ENCODE data around the gene SRBD1.

SRBD1 gene

GRCh38 chr2:45631319-45631718 lies 20.3 kb upstream of the SRBD1 start:
- Histone ChIP-seq H3K27ac (ENCODE audit: low read depth, low read length) (no peak overlapping the region), H3K4me1 (ENCODE audit: control insufficient read depth, insufficient read depth, low read length) (peaks cover 6% of the 10 kb centered on the region; the same call in 1 of the 2 replicates), H3K27me3 (ENCODE audit: control insufficient read depth, insufficient read depth, low read length) (no peaks in the 10 kb centered on the region), H3K36me3 (ENCODE audit: control insufficient read depth, insufficient read depth, low read length) (no peaks in the 10 kb centered on the region), H3K9me3 (ENCODE audit: control insufficient read depth, insufficient read depth, low read depth, low read length) (no peaks in the 10 kb centered on the region), H3K9ac (ENCODE audit: low read length) (no peak overlapping the region), H3K4me3 (ENCODE audit: low read depth, low read length) (no peak overlapping the region)

DNA sequence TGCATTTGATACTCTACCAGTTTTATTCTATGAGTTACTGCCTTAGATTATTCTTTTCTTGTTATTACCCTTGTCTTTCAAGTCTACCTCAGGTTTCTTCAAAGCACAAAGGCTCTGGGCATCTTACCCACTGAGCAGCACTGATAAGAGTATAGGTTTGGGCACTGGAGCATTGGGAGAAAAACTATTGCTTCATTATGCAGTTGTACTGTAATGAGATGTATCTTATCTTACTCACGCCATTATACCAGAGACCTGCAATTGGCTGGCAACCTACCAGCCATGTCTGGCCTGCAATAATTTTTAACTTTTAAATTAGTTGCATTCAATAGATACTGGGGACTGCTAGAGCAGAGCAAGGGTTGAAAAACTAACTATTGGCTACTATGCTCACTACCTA lies 18.9 kb upstream of the SRBD1 start:
- no peak overlapping the region for H3K27ac ChIP-seq (ENCODE audit: low read depth, low read length)
- H3K4me1 ChIP-seq (ENCODE audit: control insufficient read depth, insufficient read depth, low read length) = peaks cover 6% of the 10 kb centered on the region; the same call in 1 of the 2 replicates
- H3K36me3 ChIP-seq (ENCODE audit: control insufficient read depth, insufficient read depth, low read length) = no peaks in the 10 kb centered on the region
- no peaks in the 10 kb centered on the region for H3K9me3 ChIP-seq (ENCODE audit: control insufficient read depth, insufficient read depth, low read depth, low read length)
- H3K9ac ChIP-seq (ENCODE audit: low read length) = no peak overlapping the region
- no peak overlapping the region for H3K4me3 ChIP-seq (ENCODE audit: low read depth, low read length)
- H3K27me3 ChIP-seq (ENCODE audit: control insufficient read depth, insufficient read depth, low read length) = no peaks in the 10 kb centered on the region

GRCh38 chr2:45627911-45628310 lies 16.8 kb upstream of the SRBD1 start:
- H3K9me3 ChIP-seq (ENCODE audit: control insufficient read depth, insufficient read depth, low read depth, low read length) = no peaks in the 10 kb centered on the region
- no peaks in the 10 kb centered on the region for H3K27me3 ChIP-seq (ENCODE audit: control insufficient read depth, insufficient read depth, low read length)
- H3K27ac ChIP-seq (ENCODE audit: low read depth, low read length) = no peak overlapping the region

DNA sequence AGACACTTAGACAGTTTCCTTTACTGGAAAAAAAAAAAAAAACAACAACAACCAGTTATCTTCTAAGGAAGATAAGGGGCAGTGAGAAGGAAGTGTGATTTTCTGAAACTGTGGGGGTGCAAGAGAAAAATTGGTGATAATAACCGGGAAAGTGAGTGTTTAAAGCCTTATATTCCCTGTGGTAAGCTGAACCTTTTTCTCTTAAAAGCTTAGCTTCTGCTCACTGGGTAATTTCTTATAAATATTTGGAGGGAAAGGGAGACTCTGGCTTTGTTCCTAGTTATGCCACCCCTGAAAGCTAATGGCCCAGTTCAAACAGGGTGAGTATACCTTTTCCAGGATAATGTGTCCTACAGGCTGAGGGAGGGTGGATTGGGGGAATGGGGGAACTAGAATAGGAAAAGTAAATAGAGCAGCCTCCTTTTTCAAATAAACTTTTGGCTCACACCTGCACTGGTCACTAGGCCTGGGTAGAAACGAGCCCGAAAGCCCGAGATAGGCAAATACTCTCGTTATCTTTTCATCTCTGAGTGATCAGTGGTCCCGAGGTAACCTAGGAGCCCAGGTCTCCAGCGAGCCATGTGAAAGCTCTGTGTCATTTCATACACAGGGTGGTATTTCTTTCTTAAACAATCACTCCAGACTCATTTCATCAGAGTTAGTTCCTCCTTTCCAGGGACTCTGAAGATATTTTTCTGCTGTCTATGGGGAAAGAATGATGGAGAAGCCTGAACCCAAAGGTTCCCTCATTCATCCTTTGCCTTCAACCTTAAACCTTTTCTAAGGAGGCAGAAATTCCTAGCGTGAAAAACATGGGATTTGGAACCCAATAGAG lies 15.5 kb upstream of the SRBD1 start:
- Histone ChIP-seq H3K4me3 (ENCODE audit: low read depth, low read length) (no peak overlapping the region), H3K27ac (ENCODE audit: low read depth, low read length) (no peak overlapping the region), H3K36me3 (ENCODE audit: control insufficient read depth, insufficient read depth, low read length) (no peaks in the 10 kb centered on the region), H3K4me1 (ENCODE audit: control insufficient read depth, insufficient read depth, low read length) (no peaks in the 10 kb centered on the region), H3K9me3 (ENCODE audit: control insufficient read depth, insufficient read depth, low read depth, low read length) (no peaks in the 10 kb centered on the region), H3K9ac (ENCODE audit: low read length) (no peak overlapping the region), H3K27me3 (ENCODE audit: control insufficient read depth, insufficient read depth, low read length) (no peaks in the 10 kb centered on the region)

More at GRCh38 chr2:45627911-45628310, 16.8 kb upstream of the SRBD1 start:
- H3K4me1 ChIP-seq (ENCODE audit: control insufficient read depth, insufficient read depth, low read length) = peaks cover 6% of the 10 kb centered on the region; the same call in 1 of the 2 replicates
- no peak overlapping the region for H3K4me3 ChIP-seq (ENCODE audit: low read depth, low read length)
- no peaks in the 10 kb centered on the region for H3K36me3 ChIP-seq (ENCODE audit: control insufficient read depth, insufficient read depth, low read length)
- no peak overlapping the region for H3K9ac ChIP-seq (ENCODE audit: low read length)

GRCh38 chr2:45625824-45626223 lies 14.8 kb upstream of the SRBD1 start:
- no peak overlapping the region for H3K9ac ChIP-seq (ENCODE audit: low read length)
- no peak overlapping the region for H3K27ac ChIP-seq (ENCODE audit: low read depth, low read length)
- no peaks in the 10 kb centered on the region for H3K9me3 ChIP-seq (ENCODE audit: control insufficient read depth, insufficient read depth, low read depth, low read length)
- no peaks in the 10 kb centered on the region for H3K4me1 ChIP-seq (ENCODE audit: control insufficient read depth, insufficient read depth, low read length)
- H3K36me3 ChIP-seq (ENCODE audit: control insufficient read depth, insufficient read depth, low read length) = no peaks in the 10 kb centered on the region
- H3K27me3 ChIP-seq (ENCODE audit: control insufficient read depth, insufficient read depth, low read length) = no peaks in the 10 kb centered on the region
- no peak overlapping the region for H3K4me3 ChIP-seq (ENCODE audit: low read depth, low read length)

- Histone ChIP-seq H3K4me3 (ENCODE audit: low read depth, low read length) (no peak overlapping the region), H3K27me3 (ENCODE audit: control insufficient read depth, insufficient read depth, low read length) (no peaks in the 10 kb centered on the region), H3K36me3 (ENCODE audit: control insufficient read depth, insufficient read depth, low read length) (no peaks in the 10 kb centered on the region), H3K9ac (ENCODE audit: low read length) (no peak overlapping the region), H3K27ac (ENCODE audit: low read depth, low read length) (no peak overlapping the region), H3K9me3 (ENCODE audit: control insufficient read depth, insufficient read depth, low read depth, low read length) (no peaks in the 10 kb centered on the region), H3K4me1 (ENCODE audit: control insufficient read depth, insufficient read depth, low read length) (no peaks in the 10 kb centered on the region)
Observed at GRCh38 chr2:45623098-45623497, 12.0 kb upstream of the SRBD1 start.

DNA sequence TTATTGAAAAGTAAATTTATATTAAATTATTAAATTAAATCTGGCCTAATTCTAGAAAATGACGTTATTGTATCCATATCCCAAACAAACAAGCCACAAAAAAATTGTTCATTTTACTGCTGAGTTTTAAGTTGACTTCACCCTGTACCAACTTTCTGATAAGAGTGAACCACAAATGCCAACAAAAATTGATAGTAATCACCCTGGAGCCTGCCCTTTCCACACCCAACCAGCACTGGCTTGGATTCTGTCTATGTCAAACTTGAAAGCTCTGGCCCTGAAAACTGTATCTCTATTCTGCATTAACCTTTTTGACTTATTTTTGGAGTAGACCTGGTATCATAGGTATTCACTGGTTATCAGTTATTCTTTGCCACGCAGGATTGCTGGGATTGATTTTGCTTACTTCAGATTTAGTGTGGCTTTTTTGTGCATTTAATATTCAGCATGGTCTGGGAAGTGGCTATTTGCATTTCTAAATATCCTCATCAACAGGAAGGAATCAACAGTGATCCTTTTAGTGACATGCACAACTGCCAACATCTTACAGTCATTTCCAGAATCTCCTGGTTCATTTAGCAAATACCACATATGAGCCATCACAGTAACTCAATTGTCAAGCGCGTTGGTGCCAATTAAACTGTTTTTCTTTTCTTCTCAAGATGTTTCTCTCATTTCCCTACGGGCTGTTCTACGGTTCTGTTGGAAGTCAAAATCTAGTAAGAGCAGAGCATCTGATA lies 11.4 kb upstream of the SRBD1 start:
- Histone ChIP-seq H3K9me3 (ENCODE audit: control insufficient read depth, insufficient read depth, low read depth, low read length) (no peaks in the 10 kb centered on the region), H3K27ac (ENCODE audit: low read depth, low read length) (no peak overlapping the region), H3K36me3 (ENCODE audit: control insufficient read depth, insufficient read depth, low read length) (no peaks in the 10 kb centered on the region), H3K4me3 (ENCODE audit: low read depth, low read length) (no peak overlapping the region), H3K27me3 (ENCODE audit: control insufficient read depth, insufficient read depth, low read length) (no peaks in the 10 kb centered on the region), H3K4me1 (ENCODE audit: control insufficient read depth, insufficient read depth, low read length) (no peaks in the 10 kb centered on the region), H3K9ac (ENCODE audit: low read length) (no peak overlapping the region)

DNA sequence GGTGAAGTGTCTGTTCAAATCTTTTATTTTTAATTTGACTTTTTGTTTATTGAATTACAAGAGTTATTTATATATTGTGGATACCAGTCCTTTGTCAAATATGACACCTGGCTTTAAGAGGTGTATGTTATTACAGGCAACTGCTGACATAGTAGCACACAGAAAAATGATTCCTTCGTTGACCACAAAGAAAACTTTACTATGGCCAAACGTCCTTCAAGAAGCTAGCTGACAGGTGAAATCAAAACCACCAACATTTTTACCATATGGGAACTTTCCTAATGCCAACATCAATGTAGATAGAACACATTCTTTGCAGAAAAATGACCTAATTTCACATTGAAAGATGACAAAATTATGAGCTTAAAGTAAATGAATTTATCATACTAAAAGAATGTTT lies 6.4 kb upstream of the SRBD1 start:
- Histone ChIP-seq H3K9me3 (ENCODE audit: control insufficient read depth, insufficient read depth, low read depth, low read length) (no peaks in the 10 kb centered on the region), H3K4me1 (ENCODE audit: control insufficient read depth, insufficient read depth, low read length) (no peaks in the 10 kb centered on the region; the same call in 1 of the 2 replicates), H3K9ac (ENCODE audit: low read length) (no peak overlapping the region), H3K27ac (ENCODE audit: low read depth, low read length) (no peak overlapping the region), H3K36me3 (ENCODE audit: control insufficient read depth, insufficient read depth, low read length) (no peaks in the 10 kb centered on the region), H3K4me3 (ENCODE audit: low read depth, low read length) (no peak overlapping the region), H3K27me3 (ENCODE audit: control insufficient read depth, insufficient read depth, low read length) (no peaks in the 10 kb centered on the region)

DNA sequence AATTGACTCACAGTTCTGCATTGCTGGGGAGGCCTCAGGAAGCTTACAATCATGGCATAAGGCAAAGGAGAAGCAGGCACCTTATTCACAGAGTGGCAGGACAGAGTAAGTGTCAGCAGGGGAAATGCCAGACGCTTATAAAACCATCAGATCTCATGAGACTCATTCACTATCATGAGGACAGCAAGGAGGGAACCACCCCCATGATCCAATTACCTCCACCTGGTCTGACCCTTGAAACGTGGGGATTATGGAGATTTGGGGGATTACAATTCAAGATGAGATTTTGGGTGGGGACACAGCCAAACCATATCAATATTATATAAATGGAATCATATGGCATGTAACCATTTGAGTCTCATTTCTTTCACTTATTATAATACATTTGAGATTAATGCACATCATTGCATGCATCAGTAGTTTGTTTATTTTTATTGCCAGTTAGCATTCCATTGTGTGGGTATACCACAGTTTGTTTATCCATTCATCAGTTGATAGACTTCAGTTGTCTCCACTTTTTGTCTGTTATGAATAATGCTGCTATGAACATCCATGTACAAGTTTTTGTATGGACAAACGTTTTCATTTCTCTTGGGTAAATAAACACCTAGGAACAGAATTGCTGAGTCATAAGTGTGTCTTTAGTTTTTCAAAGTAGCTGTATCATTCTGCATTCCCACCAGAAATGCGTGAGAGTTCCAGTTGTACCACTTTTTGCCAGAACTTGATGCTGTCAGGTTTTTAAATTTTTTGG lies 5.8 kb upstream of the SRBD1 start:
- H3K9me3 ChIP-seq (ENCODE audit: control insufficient read depth, insufficient read depth, low read depth, low read length) = no peaks in the 10 kb centered on the region

DNA sequence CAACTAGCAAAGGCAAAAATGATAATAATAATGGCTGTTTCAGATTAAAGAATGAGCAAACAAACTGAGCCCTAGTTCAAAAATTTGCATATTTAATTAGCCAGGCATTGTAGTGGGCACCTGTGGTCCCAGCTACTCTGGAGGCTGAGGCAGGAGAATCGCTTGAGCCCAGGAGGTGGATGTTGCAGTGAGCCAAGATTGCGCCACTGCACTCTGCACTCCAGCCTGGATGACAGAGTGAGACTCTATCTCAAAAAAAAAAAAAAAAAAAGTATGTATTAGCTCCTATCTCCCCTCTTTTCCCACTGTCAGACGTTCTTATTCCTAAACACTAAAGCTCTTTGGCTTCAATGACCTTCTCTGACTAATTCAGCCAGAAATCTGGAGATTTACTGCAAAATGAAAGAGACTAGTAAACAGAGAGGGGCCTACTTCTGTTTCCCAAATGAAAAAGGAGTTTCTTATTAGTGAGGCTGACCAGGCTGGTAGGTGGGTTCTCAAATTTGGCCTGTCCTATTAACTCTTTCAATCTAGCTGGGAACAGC lies 3.9 kb upstream of the SRBD1 start:
- H3K27me3 ChIP-seq (ENCODE audit: control insufficient read depth, insufficient read depth, low read length) = no peaks in the 10 kb centered on the region
- H3K4me3 ChIP-seq (ENCODE audit: low read depth, low read length) = no peak overlapping the region
- H3K4me1 ChIP-seq (ENCODE audit: control insufficient read depth, insufficient read depth, low read length) = peaks cover 3% of the 10 kb centered on the region
- no peak overlapping the region for H3K27ac ChIP-seq (ENCODE audit: low read depth, low read length)
- H3K36me3 ChIP-seq (ENCODE audit: control insufficient read depth, insufficient read depth, low read length) = no peaks in the 10 kb centered on the region
- H3K9me3 ChIP-seq (ENCODE audit: control insufficient read depth, insufficient read depth, low read depth, low read length) = no peaks in the 10 kb centered on the region
- no peak overlapping the region for H3K9ac ChIP-seq (ENCODE audit: low read length)

More for the DNA sequence above, 5.8 kb upstream of the SRBD1 start:
- H3K27me3 ChIP-seq (ENCODE audit: control insufficient read depth, insufficient read depth, low read length) = no peaks in the 10 kb centered on the region
- H3K4me1 ChIP-seq (ENCODE audit: control insufficient read depth, insufficient read depth, low read length) = no peaks in the 10 kb centered on the region; the same call in none of the 2 replicates
- H3K27ac ChIP-seq (ENCODE audit: low read depth, low read length) = no peak overlapping the region
- no peak overlapping the region for H3K4me3 ChIP-seq (ENCODE audit: low read depth, low read length)
- no peaks in the 10 kb centered on the region for H3K36me3 ChIP-seq (ENCODE audit: control insufficient read depth, insufficient read depth, low read length)
- no peak overlapping the region for H3K9ac ChIP-seq (ENCODE audit: low read length)
